ENCODE results near the gene PCCA.

Gene PCCA

GRCh38 chr13:100514788-100515409, 426.0 kb downstream of the PCCA start:
- H3K79me2 ChIP-seq (ENCODE audit: insufficient read depth, low read length) = no peaks in the 10 kb centered on the region
- H3K4me2 ChIP-seq (ENCODE audit: low read length) = no peak overlapping the region
- H3K27me3 ChIP-seq (ENCODE audit: insufficient read depth, low read length) = no peaks in the 10 kb centered on the region
- no peaks in the 10 kb centered on the region for H3K4me1 ChIP-seq (ENCODE audit: insufficient read depth, low read length, severe bottlenecking)
- H3K27ac ChIP-seq (ENCODE audit: low read depth, low read length, poor library complexity, severe bottlenecking) = no peak overlapping the region
- H3K9ac ChIP-seq (ENCODE audit: low read length) = no peak overlapping the region
- H3K36me3 ChIP-seq (ENCODE audit: insufficient read depth, low read length) = no peaks in the 10 kb centered on the region
- TF ChIP-seq EZH2 (IDR thresholded peaks at IDR 0.05; ENCODE audit: borderline replicate concordance, low read length) (no peak), CTCF (IDR thresholded peaks at IDR 0.05; ENCODE audit: low read length) (peak; percentile 99)
- H3F3A ChIP-seq (ENCODE audit: insufficient read depth, low read length) = no peaks in the 10 kb centered on the region
- no peak overlapping the region for H3K4me3 ChIP-seq (ENCODE audit: low read depth, low read length, poor library complexity, severe bottlenecking)
- H3K9me3 ChIP-seq (ENCODE audit: low read length) = no peaks in the 10 kb centered on the region
- no peaks in the 10 kb centered on the region for H4K20me1 ChIP-seq (ENCODE audit: insufficient read depth, low read length)
- no peaks in the 10 kb centered on the region for H3K9me2 ChIP-seq (ENCODE audit: low read depth, low read length)
- no peak overlapping the region for H2AFZ ChIP-seq (ENCODE audit: low read length)

GRCh38 chr13:100515410-100515800, 426.5 kb downstream of the PCCA start:
- TF ChIP-seq EZH2 (IDR thresholded peaks at IDR 0.05; ENCODE audit: borderline replicate concordance, low read length) (no peak), CTCF (IDR thresholded peaks at IDR 0.05; ENCODE audit: low read length) (no peak)
- Histone ChIP-seq H3K79me2 (ENCODE audit: insufficient read depth, low read length) (no peaks in the 10 kb centered on the region), H2AFZ (ENCODE audit: low read length) (no peak overlapping the region), H3K27me3 (ENCODE audit: insufficient read depth, low read length) (no peaks in the 10 kb centered on the region), H3K9me3 (ENCODE audit: low read length) (no peaks in the 10 kb centered on the region), H3K4me1 (ENCODE audit: insufficient read depth, low read length, severe bottlenecking) (no peaks in the 10 kb centered on the region), H3K9ac (ENCODE audit: low read length) (no peak overlapping the region), H3F3A (ENCODE audit: insufficient read depth, low read length) (no peaks in the 10 kb centered on the region), H3K9me2 (ENCODE audit: low read depth, low read length) (no peaks in the 10 kb centered on the region), H4K20me1 (ENCODE audit: insufficient read depth, low read length) (no peaks in the 10 kb centered on the region), H3K36me3 (ENCODE audit: insufficient read depth, low read length) (no peaks in the 10 kb centered on the region), H3K27ac (ENCODE audit: low read depth, low read length, poor library complexity, severe bottlenecking) (no peak overlapping the region), H3K4me3 (ENCODE audit: low read depth, low read length, poor library complexity, severe bottlenecking) (no peak overlapping the region), H3K4me2 (ENCODE audit: low read length) (no peak overlapping the region)

GRCh38 chr13:100517135-100517534, 428.2 kb downstream of the PCCA start:
- Histone ChIP-seq H3K27me3 (ENCODE audit: insufficient read depth, low read length) (no peaks in the 10 kb centered on the region), H3K4me2 (ENCODE audit: low read length) (no peak overlapping the region), H3F3A (ENCODE audit: insufficient read depth, low read length) (no peaks in the 10 kb centered on the region), H4K20me1 (ENCODE audit: insufficient read depth, low read length) (no peaks in the 10 kb centered on the region), H3K4me3 (ENCODE audit: low read depth, low read length, poor library complexity, severe bottlenecking) (no peak overlapping the region), H3K79me2 (ENCODE audit: insufficient read depth, low read length) (no peaks in the 10 kb centered on the region), H2AFZ (ENCODE audit: low read length) (no peak overlapping the region), H3K27ac (ENCODE audit: low read depth, low read length, poor library complexity, severe bottlenecking) (no peak overlapping the region), H3K36me3 (ENCODE audit: insufficient read depth, low read length) (no peaks in the 10 kb centered on the region), H3K9me2 (ENCODE audit: low read depth, low read length) (no peaks in the 10 kb centered on the region), H3K9ac (ENCODE audit: low read length) (no peak overlapping the region), H3K9me3 (ENCODE audit: low read length) (no peaks in the 10 kb centered on the region), H3K4me1 (ENCODE audit: insufficient read depth, low read length, severe bottlenecking) (no peaks in the 10 kb centered on the region)
- TF ChIP-seq EZH2 (IDR thresholded peaks at IDR 0.05; ENCODE audit: borderline replicate concordance, low read length) (no peak), CTCF (IDR thresholded peaks at IDR 0.05; ENCODE audit: low read length) (no peak)

Data from OCI-LY1 (cell line).